Choroid plexus epithelial cell (primary cell): ENCODE data around the gene PTPN13.

Experiments used
- DNase-seq: peaks from one replicate; pipeline ENCODE4 v3.0.0-alpha.2; 2010; ENCODE audit warnings: low read depth
- H3K4me3 ChIP-seq: 2 replicates; pipeline ENCODE4 v1.5.1; 2011; ENCODE audit warnings: low read depth, mild to moderate bottlenecking, control low read depth, low read length, moderate library complexity
- TF ChIP-seq, protein P1 (sequence below): conservative IDR thresholded peaks from 2 replicates; pipeline ENCODE4 v1.5.1; 2011; ENCODE audit warnings: low read depth, mild to moderate bottlenecking, control low read depth, inconsistent platforms, low read length, moderate library complexity

Gene PTPN13

DNA sequence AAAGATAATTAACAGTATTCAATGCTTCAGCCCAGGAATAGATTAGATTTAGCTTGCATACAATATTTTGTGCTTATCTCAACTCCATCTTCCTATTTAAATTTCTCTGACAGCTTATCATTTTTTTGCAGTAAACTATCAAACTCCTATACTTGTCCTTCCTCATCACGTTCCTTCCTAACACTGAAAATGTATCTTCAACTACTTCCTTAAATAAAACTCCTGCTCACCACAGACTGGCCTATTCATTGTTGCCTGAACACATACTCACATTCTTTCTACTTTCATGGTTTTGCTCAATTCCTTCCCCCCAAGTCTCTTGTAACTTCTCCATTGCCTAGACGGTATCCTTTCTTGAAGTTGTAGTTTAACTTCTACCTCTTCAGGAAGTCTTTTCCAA is 28.5 kb upstream of the PTPN13 start:
- TF ChIP-seq, protein P1, sequence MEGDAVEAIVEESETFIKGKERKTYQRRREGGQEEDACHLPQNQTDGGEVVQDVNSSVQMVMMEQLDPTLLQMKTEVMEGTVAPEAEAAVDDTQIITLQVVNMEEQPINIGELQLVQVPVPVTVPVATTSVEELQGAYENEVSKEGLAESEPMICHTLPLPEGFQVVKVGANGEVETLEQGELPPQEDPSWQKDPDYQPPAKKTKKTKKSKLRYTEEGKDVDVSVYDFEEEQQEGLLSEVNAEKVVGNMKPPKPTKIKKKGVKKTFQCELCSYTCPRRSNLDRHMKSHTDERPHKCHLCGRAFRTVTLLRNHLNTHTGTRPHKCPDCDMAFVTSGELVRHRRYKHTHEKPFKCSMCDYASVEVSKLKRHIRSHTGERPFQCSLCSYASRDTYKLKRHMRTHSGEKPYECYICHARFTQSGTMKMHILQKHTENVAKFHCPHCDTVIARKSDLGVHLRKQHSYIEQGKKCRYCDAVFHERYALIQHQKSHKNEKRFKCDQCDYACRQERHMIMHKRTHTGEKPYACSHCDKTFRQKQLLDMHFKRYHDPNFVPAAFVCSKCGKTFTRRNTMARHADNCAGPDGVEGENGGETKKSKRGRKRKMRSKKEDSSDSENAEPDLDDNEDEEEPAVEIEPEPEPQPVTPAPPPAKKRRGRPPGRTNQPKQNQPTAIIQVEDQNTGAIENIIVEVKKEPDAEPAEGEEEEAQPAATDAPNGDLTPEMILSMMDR: no peak
- no peak for DNase-seq
- H3K4me3 ChIP-seq: no peak overlapping the region

DNA sequence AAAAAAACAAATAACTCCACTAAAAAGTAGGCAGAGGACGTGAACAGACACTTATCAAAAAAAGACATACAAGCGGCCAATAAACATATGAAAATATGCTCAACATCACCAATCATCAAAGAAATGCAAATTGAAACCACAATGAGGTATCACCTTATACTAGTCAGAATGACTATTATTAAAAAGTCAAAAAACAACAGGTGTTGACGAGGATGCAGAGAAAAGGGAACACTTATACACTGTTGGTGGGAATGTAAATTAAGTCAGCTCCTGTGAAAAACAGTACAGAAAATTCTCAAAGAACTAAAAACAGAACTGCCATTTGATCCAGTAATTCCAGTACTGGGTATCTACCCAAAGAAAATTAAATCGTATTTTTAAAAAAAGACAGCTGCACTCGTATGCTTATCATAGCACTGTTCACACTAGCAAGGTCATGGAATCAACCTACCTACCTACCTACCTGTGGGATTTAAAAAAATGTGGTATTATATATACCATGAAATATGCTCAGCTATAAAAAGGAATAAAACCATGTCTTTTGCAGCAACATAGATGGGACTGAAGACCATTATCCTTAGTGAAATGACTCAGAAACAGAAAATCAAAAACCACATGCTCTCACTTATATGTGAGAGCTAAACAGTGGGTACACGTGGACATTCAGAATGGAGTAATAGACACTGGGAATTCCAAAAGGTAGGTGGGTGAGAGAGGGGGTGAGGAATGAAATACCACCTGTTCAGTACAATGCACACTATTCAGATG is 24.8 kb upstream of the PTPN13 start:
- no peak for DNase-seq
- no peak overlapping the region for H3K4me3 ChIP-seq
- TF ChIP-seq, protein P1: no peak

DNA sequence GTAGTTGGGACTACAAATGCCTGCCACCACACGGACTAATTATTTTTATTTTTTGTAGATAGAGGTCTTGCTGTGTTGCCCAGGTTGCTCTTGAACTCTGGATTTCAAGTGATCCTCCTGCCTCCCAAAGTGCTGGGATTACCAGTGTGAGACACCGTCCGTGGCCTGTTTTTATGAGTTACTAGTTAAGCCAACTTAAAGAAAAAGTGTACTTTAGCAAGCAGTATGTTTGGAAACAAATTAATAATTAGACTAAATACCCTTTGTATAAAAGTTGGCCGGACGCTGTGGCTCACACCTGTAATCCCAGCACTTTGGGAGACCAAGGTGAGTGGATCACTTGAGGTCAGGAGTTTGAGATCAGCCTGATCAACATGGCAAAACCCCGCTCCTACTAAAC is 14.2 kb upstream of the PTPN13 start:
- DNase-seq: no peak
- no peak overlapping the region for H3K4me3 ChIP-seq
- TF ChIP-seq, protein P1: no peak

DNA sequence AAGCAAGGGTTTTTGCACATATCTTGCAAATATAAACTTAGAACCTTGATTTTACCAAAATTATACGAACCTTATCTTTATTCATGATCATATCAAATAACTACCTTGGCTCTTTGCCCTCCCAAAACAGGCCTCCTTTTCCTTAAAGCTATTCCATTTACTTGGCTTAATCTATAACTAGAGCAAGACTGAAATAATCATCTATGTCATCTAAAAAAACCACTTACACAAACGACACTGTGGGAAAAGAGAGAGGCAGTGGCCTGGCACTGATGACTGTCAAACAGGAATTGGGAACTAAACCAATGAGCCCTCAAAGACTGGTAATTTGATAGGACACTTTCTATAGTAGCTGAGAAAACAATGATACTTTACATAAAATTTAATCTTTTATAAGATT is 11.7 kb upstream of the PTPN13 start:
- TF ChIP-seq, protein P1: no peak
- DNase-seq: no peak
- H3K4me3 ChIP-seq: peak overlapping the region; percentile 42

DNA sequence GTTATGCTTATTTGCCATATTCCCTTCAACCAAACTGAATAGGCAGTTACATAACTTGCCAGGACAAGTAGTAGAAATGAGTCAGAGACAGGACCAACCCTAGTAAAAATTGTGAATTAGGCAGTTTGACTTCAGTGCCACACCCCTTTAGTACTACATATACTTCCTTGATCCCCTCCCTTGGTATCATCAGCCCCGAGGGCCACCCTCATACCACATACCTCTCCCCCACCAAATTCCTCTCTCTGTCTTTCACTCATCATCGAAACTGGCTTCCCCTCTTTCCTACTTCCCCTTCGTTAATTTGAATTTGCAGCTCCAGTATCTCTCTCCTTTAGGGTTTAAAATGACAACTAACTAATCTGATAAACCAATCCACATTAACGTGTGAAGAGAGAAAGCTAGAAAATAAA is 7.9 kb upstream of the PTPN13 start:
- no peak for DNase-seq
- TF ChIP-seq, protein P1: no peak
- no peak overlapping the region for H3K4me3 ChIP-seq

DNA sequence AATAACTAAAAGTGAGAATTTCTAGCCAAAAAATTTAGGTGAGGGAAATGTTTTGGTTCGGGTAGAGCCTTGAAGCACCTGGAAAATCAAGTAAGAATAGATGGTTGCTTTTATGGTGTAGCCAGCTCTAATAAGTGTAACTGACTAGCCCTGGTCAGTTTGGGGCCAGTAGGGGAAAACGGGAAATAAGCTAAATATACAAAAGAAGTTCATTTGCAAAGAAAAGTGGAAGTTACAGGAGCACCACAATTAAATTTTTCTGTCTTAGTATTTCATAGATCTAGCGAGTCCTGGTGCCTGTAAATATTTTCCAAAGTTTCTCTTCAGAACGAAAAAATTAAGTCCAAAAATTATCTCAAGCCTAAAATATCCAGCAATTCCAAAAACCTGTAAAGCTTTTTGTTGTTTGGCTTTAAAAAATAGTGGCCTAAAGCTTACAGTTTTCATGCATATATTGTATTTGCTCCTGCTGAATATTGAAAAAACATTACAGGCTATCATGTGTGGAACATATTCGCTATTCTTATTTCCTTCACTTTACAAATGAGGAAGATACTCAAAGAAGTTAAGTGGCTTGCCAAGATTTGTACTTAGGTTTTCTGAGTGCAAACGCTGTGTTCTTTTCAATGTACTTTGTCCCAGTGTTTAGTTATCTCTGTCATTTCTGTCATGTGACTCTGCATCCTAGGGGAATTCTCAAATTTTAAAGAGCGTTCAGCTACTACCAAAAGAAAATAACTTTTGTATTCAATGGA is 7.3 kb upstream of the PTPN13 start:
- H3K4me3 ChIP-seq: no peak overlapping the region
- DNase-seq: no peak
- TF ChIP-seq, protein P1: no peak
